ENCODE measurements around the gene NOP58. TPM values are rescaled to one million over a fixed set of nuclear protein-coding genes. Genes with fewer than 3 reads are reported as not detected.
"Not testable (repeated sequence)": the region's sequence is repeated elsewhere in the genome, so short reads cannot be mapped to it uniquely, and the experiment has no call there.

NOP58 gene
- total RNA-seq, 2 donors from 2014 or later, result 73.5 to 82.7 TPM

DNA sequence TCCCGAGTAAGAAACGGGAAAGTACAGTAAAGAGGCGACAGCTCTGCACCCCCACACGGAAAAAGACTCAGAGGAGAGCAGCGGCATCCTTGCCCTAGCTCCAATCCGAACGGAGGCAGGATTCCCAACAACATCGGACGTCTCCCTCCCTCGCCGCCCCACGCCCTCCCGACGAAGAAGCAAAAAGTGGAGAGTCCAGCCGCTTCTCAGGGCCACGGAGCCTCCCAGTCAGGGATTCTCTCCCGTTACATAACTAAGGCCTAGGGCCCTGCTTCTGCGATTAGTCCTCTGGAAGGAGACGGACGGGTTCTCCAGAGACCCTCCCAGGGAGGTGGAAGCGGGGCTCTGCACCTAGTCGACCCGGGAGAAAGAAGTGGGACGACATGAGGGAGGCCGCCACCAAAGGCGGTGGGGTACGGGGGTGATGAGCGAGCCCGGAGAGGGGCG lies 27.8 kb upstream of the NOP58 start:
- H3K27me3 Mint-ChIP-seq (ENCODE audit: insufficient read depth), result no peaks in the 10 kb centered on the region
- no peak for DNase-seq
- Histone ChIP-seq H3K36me3 (ENCODE audit: control insufficient read depth, insufficient read depth, low read length) (peaks cover 12% of the 10 kb centered on the region), H3K4me3 (ENCODE audit: low read length) (peak overlapping the region; percentile 99), H3K9ac (ENCODE audit: extremely low read depth, low read length, poor library complexity, severe bottlenecking) (peak overlapping the region; percentile 96), H3K27me3 (ENCODE audit: control insufficient read depth, insufficient read depth, low read length, poor library complexity, severe bottlenecking) (no peaks in the 10 kb centered on the region), H3K4me1 (ENCODE audit: control insufficient read depth, insufficient read depth, low read length) (no peaks in the 10 kb centered on the region), H3K27ac (ENCODE audit: low read depth, low read length) (peak overlapping the region; percentile 89), H3K9me3 (ENCODE audit: control insufficient read depth, low read length) (no peaks in the 10 kb centered on the region)
- H3K9me3 Mint-ChIP-seq, result no peaks in the 10 kb centered on the region
- peaks cover 18% of the 10 kb centered on the region for H3K4me1 Mint-ChIP-seq
- WGBS, 2 experiments (ENCODE audit: insufficient coverage in 1 of 2, insufficient read length in 1 of 2), result 0% methylated on average over 5 to 30 of the region's 30 CpGs
- H3K36me3 Mint-ChIP-seq (ENCODE audit: low read depth), result peaks cover 8% of the 10 kb centered on the region
- peak overlapping the region; percentile 96 for H3K27ac Mint-ChIP-seq
- peak overlapping the region; percentile 97 for H3K4me3 Mint-ChIP-seq
- TF ChIP-seq, protein P1, sequence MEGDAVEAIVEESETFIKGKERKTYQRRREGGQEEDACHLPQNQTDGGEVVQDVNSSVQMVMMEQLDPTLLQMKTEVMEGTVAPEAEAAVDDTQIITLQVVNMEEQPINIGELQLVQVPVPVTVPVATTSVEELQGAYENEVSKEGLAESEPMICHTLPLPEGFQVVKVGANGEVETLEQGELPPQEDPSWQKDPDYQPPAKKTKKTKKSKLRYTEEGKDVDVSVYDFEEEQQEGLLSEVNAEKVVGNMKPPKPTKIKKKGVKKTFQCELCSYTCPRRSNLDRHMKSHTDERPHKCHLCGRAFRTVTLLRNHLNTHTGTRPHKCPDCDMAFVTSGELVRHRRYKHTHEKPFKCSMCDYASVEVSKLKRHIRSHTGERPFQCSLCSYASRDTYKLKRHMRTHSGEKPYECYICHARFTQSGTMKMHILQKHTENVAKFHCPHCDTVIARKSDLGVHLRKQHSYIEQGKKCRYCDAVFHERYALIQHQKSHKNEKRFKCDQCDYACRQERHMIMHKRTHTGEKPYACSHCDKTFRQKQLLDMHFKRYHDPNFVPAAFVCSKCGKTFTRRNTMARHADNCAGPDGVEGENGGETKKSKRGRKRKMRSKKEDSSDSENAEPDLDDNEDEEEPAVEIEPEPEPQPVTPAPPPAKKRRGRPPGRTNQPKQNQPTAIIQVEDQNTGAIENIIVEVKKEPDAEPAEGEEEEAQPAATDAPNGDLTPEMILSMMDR (conservative IDR thresholded peaks at IDR 0.05), result no peak

DNA sequence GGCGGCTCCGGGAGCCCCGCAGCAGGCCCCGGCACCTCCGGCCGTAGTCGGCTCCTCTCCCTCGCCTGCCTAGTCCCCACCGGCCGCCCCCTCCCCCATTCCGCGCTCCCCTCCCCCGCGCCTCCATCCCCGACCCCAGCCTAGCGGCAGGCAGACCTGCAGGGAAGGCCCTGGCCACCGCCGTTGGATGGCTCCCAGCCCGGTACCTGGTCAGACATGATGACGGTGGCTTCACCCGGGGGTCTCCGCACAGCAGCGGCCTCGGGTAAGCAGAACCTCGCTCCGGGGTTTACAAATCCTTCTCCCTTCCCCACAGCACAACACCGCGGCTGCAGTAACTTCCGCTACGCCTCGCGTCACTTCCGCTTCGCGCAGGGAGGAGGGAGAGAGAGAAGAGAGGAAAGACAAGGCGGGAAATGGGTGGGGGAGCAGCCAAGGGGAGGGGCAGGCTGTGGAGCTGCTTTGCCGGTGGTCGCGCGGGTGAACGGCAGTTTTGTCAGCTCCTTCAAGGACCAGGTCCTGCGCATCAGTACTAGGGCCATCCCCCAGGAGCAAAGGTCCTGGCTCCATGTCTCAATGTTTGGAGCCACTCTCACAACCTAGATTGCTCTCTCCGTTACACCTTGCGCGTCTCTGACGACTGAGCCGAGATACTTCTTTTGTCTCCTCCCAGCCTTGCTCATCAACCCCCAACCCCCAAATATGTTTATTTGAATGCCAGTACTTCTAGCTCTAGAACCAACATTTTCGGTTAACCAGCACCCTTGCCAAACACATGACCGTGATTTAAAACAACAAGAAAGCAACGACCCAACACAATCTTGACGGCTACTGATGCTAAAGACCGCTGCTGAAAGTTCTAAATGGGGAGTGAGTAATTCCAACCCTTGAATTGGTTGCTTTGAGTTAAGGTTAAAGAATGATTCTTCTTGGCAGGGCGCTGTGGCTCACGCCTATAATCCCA lies 27.0 kb upstream of the NOP58 start, which contains the start of gene SUMO1:
Gene SUMO1 (minus strand): TSS at position 364 of the 964 bp plus-strand sequence. CDS start 146 bp downstream, at position 218.
- no peaks in the 10 kb centered on the region for H3K4me1 ChIP-seq (ENCODE audit: control insufficient read depth, insufficient read depth, low read length)
- no peaks in the 10 kb centered on the region for H3K9me3 ChIP-seq (ENCODE audit: control insufficient read depth, low read length)
- peak within 1 kb of the TSS; percentile 96 for H3K9ac ChIP-seq (ENCODE audit: extremely low read depth, low read length, poor library complexity, severe bottlenecking)
- TF ChIP-seq, protein P1 (conservative IDR thresholded peaks at IDR 0.05), result no peak
- 9 to 33% methylated on average over 9 to 52 of the region's 54 CpGs for WGBS, 2 experiments (ENCODE audit: insufficient coverage in 1 of 2, insufficient read length in 1 of 2)
- peak within 1 kb of the TSS; percentile 89 for H3K27ac ChIP-seq (ENCODE audit: low read depth, low read length)
- Mint-ChIP-seq H3K4me3 (peak within 1 kb of the TSS; percentile 97), H3K9me3 (no peaks in the 10 kb centered on the region), H3K27ac (peak within 1 kb of the TSS; percentile 99), H3K27me3 (ENCODE audit: insufficient read depth) (no peaks in the 10 kb centered on the region), H3K36me3 (ENCODE audit: low read depth) (peaks cover 2% of the 10 kb centered on the region), H3K4me1 (peaks cover 17% of the 10 kb centered on the region)
- DNase-seq, result peak; percentile 98
- H3K36me3 ChIP-seq (ENCODE audit: control insufficient read depth, insufficient read depth, low read length), result peaks cover 4% of the 10 kb centered on the region
- H3K27me3 ChIP-seq (ENCODE audit: control insufficient read depth, insufficient read depth, low read length, poor library complexity, severe bottlenecking), result no peaks in the 10 kb centered on the region
- peak within 1 kb of the TSS; percentile 99 for H3K4me3 ChIP-seq (ENCODE audit: low read length)

DNA sequence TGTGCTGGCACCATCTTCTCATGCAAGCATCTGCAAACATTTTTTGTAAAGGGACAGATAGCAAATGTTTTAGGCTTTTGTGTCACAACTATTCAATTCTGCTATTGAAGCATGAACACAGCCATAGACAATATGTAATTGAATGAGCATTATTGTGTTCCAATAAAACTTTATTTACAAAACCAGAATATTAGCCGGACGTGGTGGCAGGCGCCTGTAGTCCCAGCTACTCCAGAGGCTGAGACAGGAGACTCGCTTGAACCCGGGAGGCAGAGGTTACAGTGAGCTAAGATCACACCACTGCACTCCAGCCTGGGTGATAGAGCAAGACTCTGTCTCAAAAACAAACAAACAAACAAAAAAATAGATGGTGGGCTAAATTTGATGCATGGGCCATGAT lies 17.9 kb upstream of the NOP58 start:
- H3K27me3 Mint-ChIP-seq (ENCODE audit: insufficient read depth); H3K9me3 ChIP-seq (ENCODE audit: control insufficient read depth, low read length); H3K27ac Mint-ChIP-seq; H3K4me3 Mint-ChIP-seq; H3K4me1 ChIP-seq (ENCODE audit: control insufficient read depth, insufficient read depth, low read length); H3K27ac ChIP-seq (ENCODE audit: low read depth, low read length); H3K36me3 Mint-ChIP-seq (ENCODE audit: low read depth); H3K27me3 ChIP-seq (ENCODE audit: control insufficient read depth, insufficient read depth, low read length, poor library complexity, severe bottlenecking); H3K36me3 ChIP-seq (ENCODE audit: control insufficient read depth, insufficient read depth, low read length); H3K4me1 Mint-ChIP-seq; H3K9me3 Mint-ChIP-seq; H3K9ac ChIP-seq (ENCODE audit: extremely low read depth, low read length, poor library complexity, severe bottlenecking); DNase-seq; H3K4me3 ChIP-seq (ENCODE audit: low read length): not testable (repeated sequence)
- WGBS, 2 experiments (ENCODE audit: insufficient coverage in 1 of 2, insufficient read length in 1 of 2), result 86 to 98% methylated on average over 5 of the region's 5 CpGs

Measured in endodermal cell (in vitro differentiated cells).